Transverse colon (tissue), 4 donors: ENCODE data around the gene GPR108. TPM values are rescaled to one million over a fixed set of nuclear protein-coding genes. Genes with fewer than 3 reads are reported as not detected.

ENCODE experiments used
- DNase-seq: peaks from one replicate; pipeline ENCODE4 v3.0.0-alpha.2; 2019
- H3K27ac ChIP-seq, 4 donors: fragments of 200-600 bp; sonication (generic); 2 replicates each; pipeline ENCODE4 v1.5.1; 2016 to 2018; ENCODE audit warnings: inconsistent platforms in 4 of 4
- H3K27me3 ChIP-seq: fragments of 200-600 bp; sonication (generic); 2 replicates; pipeline ENCODE4 v1.5.1; 2017; ENCODE audit warnings: inconsistent platforms
- H3K36me3 ChIP-seq, 4 donors: fragments of 200-600 bp; sonication (generic); 2 replicates each; pipeline ENCODE4 v1.5.1; 2017 to 2019; ENCODE audit warnings: inconsistent platforms in 4 of 4
- H3K4me1 ChIP-seq, 4 donors: fragments of 200-600 bp; sonication (generic); 2 replicates each; pipeline ENCODE4 v1.5.1; 2017 to 2020; ENCODE audit warnings: inconsistent platforms in 4 of 4
- H3K4me3 ChIP-seq, 4 donors: fragments of 200-600 bp; sonication (generic); 1 replicate in 1 of 4; 2 replicates in 3 of 4; pipeline versions ENCODE4 v1.5.1 to v1.6.1; 2017 to 2019; ENCODE audit warnings: inconsistent platforms in 4 of 4
- H3K9me3 ChIP-seq, 2 donors: fragments of 200-600 bp; sonication (generic); 2 replicates each; pipeline ENCODE4 v1.5.1; 2017 to 2019; ENCODE audit warnings: inconsistent platforms in 2 of 2
- EP300 ChIP-seq: sonication (generic); formaldehyde crosslinking; IDR thresholded peaks from one replicate; pipeline ENCODE4 v1.6.1; 2017; ENCODE audit warnings: antibody characterized with exemption, low read depth
- POLR2A ChIP-seq: fragments of 450-650 bp; IDR thresholded peaks from one replicate; pipeline ENCODE4 v1.6.1; 2016; ENCODE audit warnings: antibody characterized with exemption, mild to moderate bottlenecking, moderate library complexity
- POLR2AphosphoS5 ChIP-seq, 3 donors: sonication (generic); formaldehyde crosslinking; IDR thresholded peaks; one replicate each; pipeline ENCODE4 v1.6.1; 2016; ENCODE audit warnings: antibody characterized with exemption in 3 of 3
- WGBS, 2 donors: methylation state at CpG; one replicate each; pipeline ENCODE4 v1.1.5; 2018; ENCODE audit warnings: low coverage in 1 of 2; 5-methylcytosine and 5-hydroxymethylcytosine counted together
- in situ Hi-C, 4 donors: fragments of 200-750 bp; cut with MboI; loops; one replicate each; pipeline versions ENCODE4 v1.15.0 to v1.15.1; 2017; ENCODE audit warnings: low sequenced_read_pairs in 3 of 4, low pct_ligation_motif_present in 1 of 4, low pct_unique_long_range_greater_than_20kb in 1 of 4
- intact Hi-C: fragments of 100-400 bp; cut with DNase I; formaldehyde crosslinking; loops from one replicate; pipeline ENCODE4 v1.15.1; 2023; ENCODE audit warnings: low total_unique reads
- total RNA-seq, 4 donors: library from RNA; depleted of rRNA; stranded (reverse); fragments of >200 nt; gene quantifications; one replicate each; pipeline ENCODE4 v1.1.0, GENCODE V29; 2016
- TF ChIP-seq, protein P1 (sequence below), 5 experiments: fragments of 200-600 bp in 3 of 5; fragments of 450-650 bp in 2 of 5; sonication (generic) in 3 of 5; IDR thresholded peaks; 1 replicate in 2 of 5; 2 replicates in 3 of 5; pipeline ENCODE4 v1.5.1; 2016 to 2017; ENCODE audit warnings: antibody characterized with exemption in 5 of 5, inconsistent platforms in 3 of 5, mild to moderate bottlenecking in 2 of 5, moderate library complexity in 1 of 5

GPR108 gene
- total RNA-seq, 4 donors from 2014 or later: 38.0 to 118 (median 90.6) TPM

DNA sequence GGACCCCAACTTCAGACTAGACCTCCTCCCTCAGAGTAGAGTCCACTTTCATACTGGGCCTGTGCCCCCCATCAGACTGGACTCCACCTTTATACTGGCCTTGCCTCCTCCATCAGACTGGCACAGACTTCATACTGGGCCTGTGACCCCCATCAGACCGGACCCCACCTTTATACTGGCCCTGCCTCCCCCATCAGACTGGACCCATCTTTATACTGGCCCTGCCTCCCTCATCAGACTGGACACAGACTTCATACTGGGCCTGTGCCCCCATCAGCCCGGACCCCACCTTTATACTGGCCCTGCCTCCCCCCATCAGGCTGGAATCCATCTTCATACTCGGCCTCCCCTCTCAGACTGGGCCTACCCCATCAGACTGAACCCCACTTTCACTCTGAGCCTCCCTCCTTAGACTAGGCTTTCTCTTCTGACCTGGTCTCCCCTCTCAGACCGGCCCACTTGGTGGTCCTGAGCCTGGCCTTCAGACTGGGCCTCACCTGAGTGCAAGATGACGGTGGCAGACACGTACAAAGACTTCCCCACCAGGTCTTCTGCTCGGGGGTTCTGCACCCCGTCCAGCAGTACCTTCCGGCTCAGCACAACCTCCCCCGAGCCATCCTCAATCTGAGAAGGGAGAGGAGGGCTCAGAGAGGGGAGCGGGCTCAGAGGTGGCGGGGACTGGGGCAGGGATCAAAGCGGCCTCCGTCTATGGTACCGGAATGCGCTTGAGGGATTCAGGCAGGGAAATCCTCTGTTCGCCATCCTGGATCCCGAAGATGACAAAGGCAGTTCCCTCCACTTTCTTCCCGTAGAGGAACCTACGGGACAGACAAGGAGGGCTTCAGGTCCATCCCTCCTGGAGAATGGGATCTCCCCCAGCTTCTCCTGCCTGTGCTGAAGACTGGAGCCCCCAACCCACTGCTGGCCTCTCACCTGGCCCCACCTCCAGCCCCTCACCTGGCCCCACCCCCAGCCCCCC lies 24.4 kb downstream of the GPR108 start:
- Histone ChIP-seq H3K36me3 (no peaks in the 10 kb centered on the region), H3K27ac (no peak overlapping the region), H3K4me3 (no peak overlapping the region), H3K27me3 (peaks cover 25% of the 10 kb centered on the region), H3K9me3 (no peaks in the 10 kb centered on the region), H3K4me1 (no peaks in the 10 kb centered on the region)
- in situ Hi-C loops (loop anchor here in 1 of 4 donors (25.0 kb wide), 1 partner anchor 149 kb away; no protein-coding TSS in a partner anchor), intact Hi-C loops (no loop called here)
- TF ChIP-seq POLR2AphosphoS5 (IDR thresholded peaks at IDR 0.05) (no peak), POLR2A (no peak), EP300 (no peak)
- TF ChIP-seq, protein P1, sequence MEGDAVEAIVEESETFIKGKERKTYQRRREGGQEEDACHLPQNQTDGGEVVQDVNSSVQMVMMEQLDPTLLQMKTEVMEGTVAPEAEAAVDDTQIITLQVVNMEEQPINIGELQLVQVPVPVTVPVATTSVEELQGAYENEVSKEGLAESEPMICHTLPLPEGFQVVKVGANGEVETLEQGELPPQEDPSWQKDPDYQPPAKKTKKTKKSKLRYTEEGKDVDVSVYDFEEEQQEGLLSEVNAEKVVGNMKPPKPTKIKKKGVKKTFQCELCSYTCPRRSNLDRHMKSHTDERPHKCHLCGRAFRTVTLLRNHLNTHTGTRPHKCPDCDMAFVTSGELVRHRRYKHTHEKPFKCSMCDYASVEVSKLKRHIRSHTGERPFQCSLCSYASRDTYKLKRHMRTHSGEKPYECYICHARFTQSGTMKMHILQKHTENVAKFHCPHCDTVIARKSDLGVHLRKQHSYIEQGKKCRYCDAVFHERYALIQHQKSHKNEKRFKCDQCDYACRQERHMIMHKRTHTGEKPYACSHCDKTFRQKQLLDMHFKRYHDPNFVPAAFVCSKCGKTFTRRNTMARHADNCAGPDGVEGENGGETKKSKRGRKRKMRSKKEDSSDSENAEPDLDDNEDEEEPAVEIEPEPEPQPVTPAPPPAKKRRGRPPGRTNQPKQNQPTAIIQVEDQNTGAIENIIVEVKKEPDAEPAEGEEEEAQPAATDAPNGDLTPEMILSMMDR (IDR thresholded peaks at IDR 0.05): no peak
- DNase-seq: no peak
- 92 to 94% methylated on average over 7 to 20 of the region's 20 CpGs for WGBS, 2 donors

DNA sequence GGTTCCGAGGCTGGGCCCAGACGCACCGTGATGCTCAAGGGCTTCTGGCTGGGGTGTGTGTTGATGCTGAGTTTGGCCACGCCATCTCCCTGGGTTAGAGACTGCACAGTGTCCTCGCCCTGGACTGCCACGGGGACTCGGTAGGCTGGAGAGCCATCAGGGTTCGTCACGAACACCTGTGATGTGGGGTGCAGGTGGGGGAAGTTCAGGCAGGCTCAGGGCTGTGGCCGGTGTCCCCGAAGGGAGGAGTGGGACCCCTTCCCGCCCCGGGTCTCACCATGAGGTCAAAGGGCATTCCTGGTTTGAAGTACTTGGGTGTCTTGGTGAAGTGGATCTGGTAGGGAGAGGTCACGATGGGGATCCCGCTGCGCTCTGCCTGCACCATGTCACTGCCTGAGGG lies 25.1 kb downstream of the GPR108 start:
- H3K27ac ChIP-seq: no peak overlapping the region
- no peaks in the 10 kb centered on the region for H3K36me3 ChIP-seq
- H3K9me3 ChIP-seq: no peaks in the 10 kb centered on the region
- no peaks in the 10 kb centered on the region for H3K4me1 ChIP-seq
- H3K27me3 ChIP-seq: peaks cover 30% of the 10 kb centered on the region
- H3K4me3 ChIP-seq: no peak overlapping the region
- no peak for TF ChIP-seq EP300
- TF ChIP-seq, protein P1 (IDR thresholded peaks at IDR 0.05): no peak
- TF ChIP-seq POLR2AphosphoS5 (IDR thresholded peaks at IDR 0.05): no peak
- no peak for TF ChIP-seq POLR2A
- DNase-seq: no peak
- 92% methylated on average over 16 of the region's 16 CpGs; no CpG with 5 or more reads in 1 of the 2 donors for WGBS, 2 donors
- intact Hi-C loops: no loop called here
- in situ Hi-C loops: loop anchor here in 1 of 4 donors (25.0 kb wide), 1 partner anchor 150 kb away; no protein-coding TSS in a partner anchor

DNA sequence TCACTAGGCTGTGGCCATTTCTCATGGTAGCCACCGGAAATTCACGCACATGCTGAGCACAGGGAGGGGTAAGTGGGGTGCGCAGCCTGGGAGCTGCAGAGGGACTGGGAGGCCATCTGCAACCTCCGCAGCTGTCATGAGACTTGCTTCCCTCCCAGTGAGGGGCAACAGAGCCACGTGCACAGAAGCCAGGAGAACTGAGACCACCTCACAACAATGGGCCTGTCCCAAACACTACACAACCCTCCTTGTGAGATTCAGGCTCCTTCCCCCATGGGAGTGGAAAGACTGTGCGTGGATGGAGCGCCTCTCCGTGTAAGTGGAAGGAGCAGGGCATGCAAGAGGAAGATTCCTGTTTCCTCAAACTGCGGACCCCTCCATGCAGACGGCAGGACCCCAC lies 25.8 kb downstream of the GPR108 start:
- Histone ChIP-seq H3K4me1 (no peaks in the 10 kb centered on the region), H3K36me3 (no peaks in the 10 kb centered on the region), H3K27me3 (peaks cover 31% of the 10 kb centered on the region), H3K27ac (no peak overlapping the region), H3K9me3 (no peaks in the 10 kb centered on the region), H3K4me3 (no peak overlapping the region)
- 82% methylated on average over 10 of the region's 10 CpGs; no CpG with 5 or more reads in 1 of the 2 donors for WGBS, 2 donors
- intact Hi-C loops (no loop called here), in situ Hi-C loops (loop anchor here in 1 of 4 donors (25.0 kb wide), 1 partner anchor 151 kb away; no protein-coding TSS in a partner anchor)
- TF ChIP-seq EP300: no peak
- no peak for TF ChIP-seq POLR2A
- no peak for TF ChIP-seq POLR2AphosphoS5 (IDR thresholded peaks at IDR 0.05)
- TF ChIP-seq, protein P1 (IDR thresholded peaks at IDR 0.05): no peak
- DNase-seq: no peak

DNA sequence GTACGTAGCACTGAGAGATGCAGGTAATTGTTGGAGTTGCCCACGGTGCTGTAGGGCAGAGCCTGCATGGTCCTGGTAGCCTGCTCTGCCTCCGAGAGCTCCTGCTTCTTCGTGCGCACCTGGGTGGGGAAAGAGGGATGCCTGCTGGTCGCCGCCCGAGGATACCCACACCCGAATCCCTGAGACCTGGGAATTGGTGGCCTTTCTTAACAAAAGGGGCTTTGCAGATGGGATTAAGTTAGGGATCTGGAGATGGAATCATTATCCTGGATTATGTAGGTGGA lies 26.4 kb downstream of the GPR108 start:
- 75% methylated on average over 9 of the region's 9 CpGs; no CpG with 5 or more reads in 1 of the 2 donors for WGBS, 2 donors
- in situ Hi-C loops (loop anchor here in 1 of 4 donors (25.0 kb wide), 1 partner anchor 151 kb away; no protein-coding TSS in a partner anchor), intact Hi-C loops (no loop called here)
- Histone ChIP-seq H3K27me3 (peaks cover 31% of the 10 kb centered on the region), H3K4me3 (no peak overlapping the region), H3K36me3 (no peaks in the 10 kb centered on the region), H3K9me3 (no peaks in the 10 kb centered on the region), H3K27ac (no peak overlapping the region), H3K4me1 (no peaks in the 10 kb centered on the region)
- no peak for DNase-seq
- TF ChIP-seq POLR2A: no peak
- TF ChIP-seq EP300: no peak
- TF ChIP-seq, protein P1 (IDR thresholded peaks at IDR 0.05): no peak
- no peak for TF ChIP-seq POLR2AphosphoS5 (IDR thresholded peaks at IDR 0.05)
